Measurements from ENCODE around the gene AEBP2.
A peak's percentile ranks its signal among the peaks of the same experiment; 100 is the strongest.
"Not testable (repeated sequence)": the region's sequence is repeated elsewhere in the genome, so short reads cannot be mapped to it uniquely, and the experiment has no call there.

Gene AEBP2

GRCh38 chr12:19544353-19544752 is 105.1 kb downstream of the AEBP2 start:
- no peak overlapping the region for H3K4me3 ChIP-seq
- H3K27ac ChIP-seq: peak overlapping the region in 1 of 21 experiments; percentile 35

GRCh38 chr12:19545301-19545700 is 106.0 kb downstream of the AEBP2 start:
- Histone ChIP-seq H3K4me3 (no peak overlapping the region), H3K27ac (peak overlapping the region in 3 of 21 experiments; percentile 26 to 76 (median 35))

- H3K27ac ChIP-seq: peak overlapping the region in 12 of 21 experiments; percentile 0 to 78 (median 63)
- H3K4me3 ChIP-seq: no peak overlapping the region
These were observed 106.7 kb downstream of the AEBP2 start for GRCh38 chr12:19546027-19546426.

GRCh38 chr12:19546611-19547162 is 107.4 kb downstream of the AEBP2 start:
- peak overlapping the region in 17 of 21 experiments; percentile 12 to 78 (median 60) for H3K27ac ChIP-seq
- no peak overlapping the region for H3K4me3 ChIP-seq

- no peak overlapping the region for H3K4me3 ChIP-seq
- peak overlapping the region in 16 of 21 experiments; percentile 12 to 78 (median 60) for H3K27ac ChIP-seq
These were observed 108.0 kb downstream of the AEBP2 start for GRCh38 chr12:19547271-19547671.

- Histone ChIP-seq H3K27ac (peak overlapping the region in 1 of 21 experiments; percentile 66), H3K4me3 (no peak overlapping the region)
These were observed 109.5 kb downstream of the AEBP2 start for GRCh38 chr12:19548834-19549233.

GRCh38 chr12:19550626-19551025 is 111.3 kb downstream of the AEBP2 start:
- no peak overlapping the region for H3K27ac ChIP-seq
- H3K4me3 ChIP-seq: no peak overlapping the region

GRCh38 chr12:19552441-19553097 is 113.3 kb downstream of the AEBP2 start:
- peak overlapping the region in 2 of 21 experiments; percentile 10 to 37 for H3K27ac ChIP-seq
- H3K4me3 ChIP-seq: not testable (repeated sequence)

- no peak overlapping the region for H3K4me3 ChIP-seq
- H3K27ac ChIP-seq: peak overlapping the region in 1 of 21 experiments; percentile 29
These were observed 113.9 kb downstream of the AEBP2 start for GRCh38 chr12:19553175-19553574.

- Histone ChIP-seq H3K4me3 (no peak overlapping the region), H3K27ac (peak overlapping the region in 2 of 21 experiments; percentile 10 to 31)
These were observed 122.2 kb downstream of the AEBP2 start for GRCh38 chr12:19561411-19561961.
